Measurements from ENCODE around the gene GAMT.

The GAMT gene

DNA sequence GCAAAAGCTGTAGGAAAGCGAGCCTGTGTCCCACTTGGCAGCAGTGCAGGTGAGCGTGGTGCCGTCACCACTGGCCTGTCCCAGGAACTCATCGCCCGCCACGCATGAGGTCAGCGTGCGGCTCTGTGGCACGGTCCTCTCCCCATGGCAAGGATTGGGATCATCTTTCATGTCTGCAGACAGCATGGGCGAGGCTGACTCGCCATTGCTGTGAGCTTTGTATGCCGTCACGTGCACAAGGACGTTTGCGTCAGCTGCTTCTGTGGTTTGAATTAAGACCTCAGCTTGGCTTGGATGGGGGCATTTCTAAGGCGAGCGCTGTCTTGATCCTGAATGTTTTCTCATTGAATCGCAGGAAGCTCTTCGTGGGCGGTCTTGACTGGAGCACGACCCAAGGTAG lies 15.8 kb upstream of the GAMT start:
- no peak for DNase-seq (ENCODE audit: extremely low spot score)
- ChIA-PET POLR2A (interaction anchor here (1.0 kb wide), 1 partner anchor 148 kb away, joined by 3 read pairs; no protein-coding TSS in a partner anchor), CTCF (no interaction called here)
- no peak for TF ChIP-seq SUZ12 (IDR thresholded peaks at IDR 0.05)
- no peak for TF ChIP-seq ZNF384 (IDR thresholded peaks at IDR 0.05)
- no peak for TF ChIP-seq BHLHE40 (IDR thresholded peaks at IDR 0.05; ENCODE audit: borderline replicate concordance)

DNA sequence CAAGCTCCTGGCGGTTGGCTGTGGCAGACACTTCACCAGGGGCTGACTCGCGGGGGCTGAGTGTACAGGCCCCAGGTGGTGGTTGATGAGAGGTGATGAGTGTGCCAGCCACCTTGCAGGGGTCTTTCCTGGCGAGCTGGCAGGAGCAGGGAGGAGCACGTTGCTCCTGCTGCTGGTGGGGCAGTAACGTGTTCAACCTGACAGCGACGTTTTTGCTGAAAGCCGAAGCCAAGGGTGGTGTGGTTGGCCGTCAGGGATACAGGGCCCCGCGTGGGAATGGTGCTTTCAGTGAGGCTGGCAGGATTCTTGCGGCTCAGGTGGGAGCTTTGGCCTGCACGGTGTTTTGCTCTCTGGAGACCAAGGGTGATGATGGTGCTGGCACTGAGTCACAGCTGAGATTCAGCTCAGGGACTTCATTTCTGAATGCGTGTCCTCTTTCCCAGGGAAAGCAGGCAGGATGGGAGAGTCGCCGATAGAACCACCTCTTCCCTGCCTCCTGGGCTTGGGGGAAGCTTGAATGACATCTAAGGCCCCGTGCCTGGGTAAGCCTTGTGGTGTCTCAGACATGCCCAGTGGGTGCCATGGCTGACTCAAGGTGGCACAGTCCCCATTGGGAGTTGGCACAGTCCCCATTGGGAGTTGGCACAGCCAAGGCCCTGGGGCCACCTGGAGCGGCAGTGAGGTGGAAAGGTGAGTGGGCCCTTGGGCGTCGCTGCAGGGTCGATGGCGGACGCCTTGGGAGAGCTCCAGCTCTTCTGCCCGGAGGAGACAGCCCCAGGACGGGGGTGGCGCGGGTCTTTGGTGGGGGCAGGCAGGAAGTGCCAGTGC lies 14.9 kb upstream of the GAMT start:
- CTCF ChIA-PET = interaction anchor here (0.5 to 0.6 kb wide), 2 partner anchors 173 to 222 kb away, joined by 3 read pairs; no protein-coding TSS in a partner anchor
- TF ChIP-seq NFRKB (IDR thresholded peaks at IDR 0.05) (no peak), HDGF (IDR thresholded peaks at IDR 0.05; ENCODE audit: borderline replicate concordance) (no peak), TARDBP (IDR thresholded peaks at IDR 0.05) (no peak), FOXM1 (IDR thresholded peaks at IDR 0.05; ENCODE audit: borderline replicate concordance) (no peak), BHLHE40 (IDR thresholded peaks at IDR 0.05; ENCODE audit: borderline replicate concordance) (no peak), SP1 (IDR thresholded peaks at IDR 0.05) (no peak), FOXA1 (IDR thresholded peaks at IDR 0.05) (no peak), ARNT (IDR thresholded peaks at IDR 0.05) (no peak), LEF1 (IDR thresholded peaks at IDR 0.05; ENCODE audit: borderline replicate concordance) (no peak), FOXK2 (IDR thresholded peaks at IDR 0.05) (no peak), SUZ12 (IDR thresholded peaks at IDR 0.05) (no peak), CTBP1 (IDR thresholded peaks at IDR 0.05; ENCODE audit: borderline replicate concordance) (no peak), ZNF384 (IDR thresholded peaks at IDR 0.05) (no peak)
- TF ChIP-seq, protein P1, sequence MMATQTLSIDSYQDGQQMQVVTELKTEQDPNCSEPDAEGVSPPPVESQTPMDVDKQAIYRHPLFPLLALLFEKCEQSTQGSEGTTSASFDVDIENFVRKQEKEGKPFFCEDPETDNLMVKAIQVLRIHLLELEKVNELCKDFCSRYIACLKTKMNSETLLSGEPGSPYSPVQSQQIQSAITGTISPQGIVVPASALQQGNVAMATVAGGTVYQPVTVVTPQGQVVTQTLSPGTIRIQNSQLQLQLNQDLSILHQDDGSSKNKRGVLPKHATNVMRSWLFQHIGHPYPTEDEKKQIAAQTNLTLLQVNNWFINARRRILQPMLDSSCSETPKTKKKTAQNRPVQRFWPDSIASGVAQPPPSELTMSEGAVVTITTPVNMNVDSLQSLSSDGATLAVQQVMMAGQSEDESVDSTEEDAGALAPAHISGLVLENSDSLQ (IDR thresholded peaks at IDR 0.05) = no peak
- POLR2A ChIA-PET = interaction anchor here (1.0 kb wide), 1 partner anchor 147 kb away, joined by 3 read pairs; no protein-coding TSS in a partner anchor
- no peak for DNase-seq (ENCODE audit: extremely low spot score)

DNA sequence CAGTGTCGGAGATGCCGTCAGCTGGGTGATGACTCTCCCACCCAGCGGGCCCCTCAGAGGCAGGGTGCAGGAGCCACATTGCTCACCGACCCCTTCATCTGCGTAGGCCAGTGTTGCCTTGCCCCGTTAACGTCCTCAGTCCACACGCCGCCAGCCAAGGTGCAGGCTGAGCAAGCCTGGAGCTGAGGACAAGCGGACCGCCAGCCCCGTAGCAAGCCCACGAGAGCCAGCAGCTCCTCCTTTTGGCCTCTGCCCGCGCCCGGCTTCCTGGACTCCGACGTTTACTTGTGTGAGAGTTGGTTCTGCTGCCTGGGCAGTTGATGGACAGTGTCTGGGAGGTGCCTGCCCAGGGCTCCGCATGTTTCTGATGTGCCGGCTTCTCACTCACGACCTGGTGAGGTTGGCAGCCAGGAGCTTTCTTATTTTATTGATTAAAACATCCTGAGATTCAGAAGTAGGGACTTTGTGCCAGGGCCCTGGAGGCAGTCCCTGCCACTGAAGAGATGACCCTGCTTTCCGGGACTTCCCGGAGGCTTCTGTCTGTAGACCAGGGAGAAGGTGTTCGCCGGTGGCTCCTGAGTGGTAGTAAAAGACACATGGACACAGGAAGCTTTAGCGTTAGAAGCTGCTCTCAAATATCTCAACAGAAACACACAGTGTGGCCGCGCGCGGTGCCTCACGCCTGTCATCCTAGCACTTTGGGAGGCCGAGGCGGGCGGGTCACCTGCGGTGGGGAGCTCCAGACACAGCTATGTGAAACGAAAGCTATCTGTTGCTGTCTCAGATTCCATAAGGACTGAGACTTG lies 11.9 kb upstream of the GAMT start:
- DNase-seq (ENCODE audit: extremely low spot score) = no peak
- ChIA-PET CTCF (no interaction called here), POLR2A (interaction anchor here (1.0 to 2.7 kb wide), 2 partner anchors 10 to 144 kb away, joined by 5 to 10 read pairs; partner anchors contain the start of gene CIRBP)
- no peak for TF ChIP-seq ZNF384 (IDR thresholded peaks at IDR 0.05)
- no peak for TF ChIP-seq FOXA1 (IDR thresholded peaks at IDR 0.05)
- TF ChIP-seq CTBP1 (IDR thresholded peaks at IDR 0.05; ENCODE audit: borderline replicate concordance) = no peak
- no peak for TF ChIP-seq TARDBP (IDR thresholded peaks at IDR 0.05)
- TF ChIP-seq, protein P1 (IDR thresholded peaks at IDR 0.05) = no peak
- TF ChIP-seq FOXK2 (IDR thresholded peaks at IDR 0.05) = no peak
- TF ChIP-seq BHLHE40 (IDR thresholded peaks at IDR 0.05; ENCODE audit: borderline replicate concordance) = no peak
- TF ChIP-seq HDGF (IDR thresholded peaks at IDR 0.05; ENCODE audit: borderline replicate concordance) = no peak

DNA sequence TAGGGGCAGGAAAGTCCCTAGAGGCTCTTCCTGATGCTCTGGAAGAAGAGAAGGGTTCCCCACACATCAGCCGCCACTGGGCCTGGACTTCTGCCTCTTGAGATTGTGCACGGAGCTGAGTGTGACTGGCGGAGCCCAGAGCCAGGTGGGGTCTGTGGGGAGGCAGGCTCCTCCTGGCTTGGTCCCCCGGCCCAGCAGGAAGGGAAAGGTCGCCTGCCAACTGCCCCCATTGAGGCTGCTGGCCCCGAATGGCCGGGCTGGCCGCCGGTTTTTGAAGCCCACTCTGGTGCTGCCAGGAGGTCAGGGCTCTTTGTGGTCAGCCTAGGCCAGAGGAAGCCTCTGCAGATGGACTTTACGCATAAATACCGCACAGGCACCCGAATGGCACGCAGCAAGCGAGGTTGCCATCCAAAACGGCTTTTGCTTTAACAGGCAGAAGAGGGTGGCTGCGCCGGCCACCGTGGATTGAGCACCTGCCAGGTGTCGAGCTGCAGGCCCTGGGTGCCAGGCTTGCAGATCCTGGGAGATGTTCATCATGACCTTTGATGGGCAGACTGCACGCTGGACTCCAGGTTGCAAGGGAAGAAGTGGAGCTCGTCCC lies 11.1 kb upstream of the GAMT start:
- ChIA-PET CTCF (no interaction called here), POLR2A (interaction anchor here (2.7 kb wide), 1 partner anchor 143 kb away, joined by 10 read pairs; the partner anchor contains the start of gene CIRBP)
- TF ChIP-seq SP1 (IDR thresholded peaks at IDR 0.05) (no peak), ELF4 (IDR thresholded peaks at IDR 0.05) (no peak), FOXK2 (IDR thresholded peaks at IDR 0.05) (no peak), HDGF (IDR thresholded peaks at IDR 0.05; ENCODE audit: borderline replicate concordance) (no peak), ZNF384 (IDR thresholded peaks at IDR 0.05) (no peak), BHLHE40 (IDR thresholded peaks at IDR 0.05; ENCODE audit: borderline replicate concordance) (no peak), CTBP1 (IDR thresholded peaks at IDR 0.05; ENCODE audit: borderline replicate concordance) (no peak), FOXM1 (IDR thresholded peaks at IDR 0.05; ENCODE audit: borderline replicate concordance) (no peak), TARDBP (IDR thresholded peaks at IDR 0.05) (no peak), L3MBTL2 (conservative IDR thresholded peaks at IDR 0.05) (no peak), ARNT (IDR thresholded peaks at IDR 0.05) (no peak), NFRKB (IDR thresholded peaks at IDR 0.05) (no peak), FOXA1 (IDR thresholded peaks at IDR 0.05) (no peak), SUZ12 (IDR thresholded peaks at IDR 0.05) (no peak), LEF1 (IDR thresholded peaks at IDR 0.05; ENCODE audit: borderline replicate concordance) (no peak)
- TF ChIP-seq, protein P1 (IDR thresholded peaks at IDR 0.05) = no peak
- no peak for DNase-seq (ENCODE audit: extremely low spot score)

DNA sequence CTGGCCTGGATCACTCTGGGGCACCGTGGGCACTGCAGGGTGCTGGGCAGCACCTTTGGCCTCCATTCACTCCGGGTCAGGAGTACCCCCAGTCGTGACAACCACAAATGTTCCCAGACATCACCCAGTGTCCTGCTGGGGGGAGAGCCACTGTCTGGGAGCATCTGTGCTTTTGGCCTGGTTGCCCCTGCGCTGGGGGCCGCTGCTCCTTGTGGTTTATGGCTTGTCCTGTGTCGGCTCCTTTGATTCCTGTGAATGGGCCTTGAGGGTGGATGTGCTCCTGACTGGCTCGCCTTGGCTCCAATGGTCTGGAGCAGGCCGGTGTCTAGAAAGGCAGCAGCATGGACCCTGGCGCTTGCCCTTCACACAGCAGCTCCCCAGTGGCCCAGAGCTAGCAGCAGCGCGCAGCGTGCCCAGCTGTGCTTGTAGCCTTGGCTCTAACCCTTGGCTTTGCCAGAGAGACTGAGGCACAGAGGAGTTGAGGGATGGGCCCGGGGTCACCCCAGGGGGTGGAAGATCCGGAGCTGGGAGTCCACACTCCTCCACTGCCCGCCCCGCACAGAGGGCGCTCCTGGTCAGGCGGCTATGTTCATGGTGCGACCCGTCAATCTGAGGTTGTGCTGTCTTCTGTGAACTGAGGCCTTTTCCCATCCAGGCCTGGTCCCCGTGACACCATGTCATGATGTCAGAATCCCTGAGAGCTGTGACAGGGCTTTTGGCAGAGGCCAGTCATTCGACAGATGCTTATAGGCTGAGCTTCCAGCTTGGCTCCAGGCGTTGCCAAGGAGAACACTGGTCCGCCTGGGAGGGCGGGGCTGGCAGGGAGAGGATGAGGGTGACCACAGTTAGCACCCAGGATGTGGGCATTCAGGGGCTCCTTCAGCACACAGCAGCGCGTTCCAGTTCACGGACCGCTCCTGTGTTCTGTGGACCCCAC lies 10.2 kb upstream of the GAMT start:
- ChIA-PET CTCF (no interaction called here), POLR2A (no interaction called here)
- TF ChIP-seq TARDBP (IDR thresholded peaks at IDR 0.05) (no peak), LEF1 (IDR thresholded peaks at IDR 0.05; ENCODE audit: borderline replicate concordance) (no peak), L3MBTL2 (conservative IDR thresholded peaks at IDR 0.05) (no peak), CTBP1 (IDR thresholded peaks at IDR 0.05; ENCODE audit: borderline replicate concordance) (no peak), SP1 (IDR thresholded peaks at IDR 0.05) (no peak), ZNF384 (IDR thresholded peaks at IDR 0.05) (no peak)
- no peak for DNase-seq (ENCODE audit: extremely low spot score)
